IMR-90 (cell line): ENCODE measurements around the gene CLSTN1. TPM values are rescaled to one million over a fixed set of nuclear protein-coding genes. Genes with fewer than 3 reads are reported as not detected.

Experiments
- ATAC-seq: fragments of 200-7000 bp; cut with Tn5 transposase; 2 replicates; pipeline ENCODE4 v1.9.1; 2020; ENCODE audit warnings: low read depth, mild to moderate bottlenecking, moderate library complexity
- BruUV-seq: library from RNA; stranded (reverse); fragments of 400-500 nt; replicated peaks from 2 replicates; lab custom pipeline; 2021; lab: Mats Ljungman, UMichigan
- CTCF ChIA-PET: fragments of 300-600 bp; formaldehyde crosslinking; extraction: SDS; loops from one replicate; lab custom pipeline; 2021; ENCODE audit warnings: antibody characterized with exemption; lab: Yijun Ruan, JAX
- POLR2A ChIA-PET: fragments of 300-600 bp; sonication (Branson Sonifier 250); formaldehyde crosslinking; loops from one replicate; lab custom pipeline; 2022; ENCODE audit warnings: antibody characterized with exemption; ENCODE audit not compliant: unreplicated experiment; lab: Charles Lee
- DNase-seq: peaks from one replicate; pipeline ENCODE4 v3.0.0; 2013
- H2AFZ ChIP-seq: replicated peaks from 2 replicates; pipeline ENCODE3; 2013; ENCODE audit warnings: low read length, mild to moderate bottlenecking; ENCODE audit not compliant: poor library complexity
- H2AK5ac ChIP-seq: 2 replicates; pipeline ENCODE4 v1.6.1; 2013; ENCODE audit warnings: low read depth, low read length, inconsistent platforms
- H2AK9ac ChIP-seq: replicated peaks from 2 replicates; pipeline ENCODE3; 2013; ENCODE audit warnings: mild to moderate bottlenecking, low read depth, low read length, moderate library complexity; ENCODE audit not compliant: poor library complexity
- H2BK120ac ChIP-seq: 2 replicates; pipeline ENCODE4 v1.6.1; 2013; ENCODE audit warnings: low read depth, low read length, inconsistent platforms
- H2BK15ac ChIP-seq: 3 replicates; pipeline ENCODE4 v1.6.1; 2013; ENCODE audit warnings: low read depth, low read length, inconsistent platforms
- H2BK20ac ChIP-seq: 2 replicates; pipeline ENCODE4 v1.6.1; 2013; ENCODE audit warnings: low read depth, mild to moderate bottlenecking, inconsistent platforms, low read length, moderate library complexity
- H2BK5ac ChIP-seq: 2 replicates; pipeline ENCODE4 v1.6.1; 2013; ENCODE audit warnings: mild to moderate bottlenecking, low read depth, low read length, inconsistent platforms; ENCODE audit not compliant: poor library complexity, severe bottlenecking
- H3K14ac ChIP-seq: replicated peaks from 2 replicates; pipeline ENCODE4 v1.6.1; 2013; ENCODE audit warnings: low read depth, low read length, inconsistent platforms
- H3K18ac ChIP-seq: 2 replicates; pipeline ENCODE4 v1.6.1; 2013; ENCODE audit warnings: low read depth, low read length, control low read depth
- H3K23ac ChIP-seq: 2 replicates; pipeline ENCODE4 v1.6.1; 2013; ENCODE audit warnings: low read depth, low read length, inconsistent platforms
- H3K27ac ChIP-seq: 2 replicates; pipeline ENCODE4 v1.5.1; 2013; ENCODE audit warnings: mild to moderate bottlenecking, control low read depth, low read length; ENCODE audit not compliant: insufficient read depth
- H3K27me3 ChIP-seq: 2 replicates; pipeline ENCODE4 v1.6.1; 2013; ENCODE audit warnings: low read length; ENCODE audit not compliant: control insufficient read depth, insufficient read depth
- H3K36me3 ChIP-seq: 2 replicates; pipeline ENCODE4 v1.6.1; 2013; ENCODE audit warnings: low read length, mixed read lengths; ENCODE audit not compliant: control insufficient read depth, insufficient read depth
- H3K4ac ChIP-seq: 2 replicates; pipeline ENCODE4 v1.6.1; 2013; ENCODE audit warnings: low read depth, low read length, inconsistent platforms
- H3K4me1 ChIP-seq: 2 replicates; pipeline ENCODE4 v1.6.1; 2013; ENCODE audit warnings: low read length, mixed read lengths; ENCODE audit not compliant: control insufficient read depth, insufficient read depth
- H3K4me2 ChIP-seq: 2 replicates; pipeline ENCODE4 v1.6.1; 2013; ENCODE audit warnings: low read depth, mild to moderate bottlenecking, control low read depth, low read length, moderate library complexity
- H3K4me3 ChIP-seq: 2 replicates; pipeline ENCODE4 v1.5.1; 2013; ENCODE audit warnings: low read depth, mild to moderate bottlenecking, control low read depth, low read length, moderate library complexity; ENCODE audit not compliant: insufficient read depth
- H3K56ac ChIP-seq: 2 replicates; pipeline ENCODE4 v1.6.1; 2013; ENCODE audit warnings: low read length, inconsistent platforms; ENCODE audit not compliant: insufficient read depth; ENCODE audit errors: extremely low read depth
- H3K79me1 ChIP-seq, 2 experiments: 2 replicates each; pipeline ENCODE4 v1.6.1; 2013; ENCODE audit warnings: low read length in 2 of 2, inconsistent platforms in 1 of 2, low read depth in 1 of 2
- H3K9ac ChIP-seq: 2 replicates; pipeline ENCODE4 v1.6.1; 2013; ENCODE audit warnings: low read depth, low read length, control low read depth
- H3K9me1 ChIP-seq: 2 replicates; pipeline ENCODE4 v1.6.1; 2013; ENCODE audit warnings: low read length, inconsistent platforms; ENCODE audit not compliant: insufficient read depth
- H3K9me3 ChIP-seq: 2 replicates; pipeline ENCODE4 v1.6.1; 2013; ENCODE audit warnings: low read length; ENCODE audit not compliant: control insufficient read depth, insufficient read depth
- H4K20me1 ChIP-seq: 2 replicates; pipeline ENCODE4 v1.6.1; 2013; ENCODE audit warnings: low read length, inconsistent platforms; ENCODE audit not compliant: insufficient read depth
- H4K5ac ChIP-seq: 2 replicates; pipeline ENCODE4 v1.6.1; 2013; ENCODE audit warnings: mild to moderate bottlenecking, low read depth, low read length, control low read depth
- H4K8ac ChIP-seq, 2 experiments: 2 replicates each; pipeline ENCODE4 v1.6.1; 2013; ENCODE audit warnings: low read depth in 2 of 2, low read length in 2 of 2, control low read depth in 1 of 2, inconsistent platforms in 1 of 2
- H4K91ac ChIP-seq: 2 replicates; pipeline ENCODE4 v1.6.1; 2013; ENCODE audit warnings: low read depth, low read length, inconsistent platforms; ENCODE audit not compliant: insufficient read depth
- BHLHE40 ChIP-seq: fragments of 150-350 bp; IDR thresholded peaks from 2 replicates; pipeline ENCODE4 v1.6.1; 2016; ENCODE audit warnings: mild to moderate bottlenecking, low read depth, low read length
- CEBPB ChIP-seq: IDR thresholded peaks from 2 replicates; pipeline ENCODE4 v1.6.1; 2012; ENCODE audit warnings: low read depth, low read length, improper control_type of control experiment
- CHD1 ChIP-seq: IDR thresholded peaks from 2 replicates; pipeline ENCODE4 v1.6.1; 2012; ENCODE audit warnings: low read depth, low read length, improper control_type of control experiment
- FOS ChIP-seq: fragments of 150-350 bp; IDR thresholded peaks from 2 replicates; pipeline ENCODE4 v1.6.1; 2016; ENCODE audit warnings: low read depth, low read length
- MAZ ChIP-seq: IDR thresholded peaks from 2 replicates; pipeline ENCODE4 v1.6.1; 2012; ENCODE audit warnings: low read depth, mild to moderate bottlenecking, low read length, improper control_type of control experiment, moderate library complexity, borderline replicate concordance
- MXI1 ChIP-seq: IDR thresholded peaks from 2 replicates; pipeline ENCODE4 v1.6.1; 2012; ENCODE audit warnings: low read depth, mild to moderate bottlenecking, low read length, moderate library complexity, borderline replicate concordance
- NFE2L2 ChIP-seq: fragments of 150-350 bp; IDR thresholded peaks from 2 replicates; pipeline ENCODE4 v1.6.1; 2016; ENCODE audit warnings: low read depth, mild to moderate bottlenecking, low read length
- POLR2A ChIP-seq: IDR thresholded peaks from 2 replicates; pipeline ENCODE4 v1.6.1; 2012; ENCODE audit warnings: mild to moderate bottlenecking, low read depth, low read length
- RAD21 ChIP-seq: IDR thresholded peaks from 2 replicates; pipeline ENCODE4 v1.6.1; 2012; ENCODE audit warnings: low read length, improper control_type of control experiment
- RCOR1 ChIP-seq: IDR thresholded peaks from 2 replicates; pipeline ENCODE4 v1.6.1; 2012; ENCODE audit warnings: mild to moderate bottlenecking, low read length, improper control_type of control experiment; ENCODE audit not compliant: insufficient replicate concordance
- RFX5 ChIP-seq: IDR thresholded peaks from 2 replicates; pipeline ENCODE4 v1.8.0; 2012; ENCODE audit warnings: low read depth, mild to moderate bottlenecking, low read length, moderate library complexity
- SMC3 ChIP-seq: fragments of 150-350 bp; IDR thresholded peaks from 2 replicates; pipeline ENCODE4 v1.6.1; 2016; ENCODE audit warnings: low read depth, mild to moderate bottlenecking, antibody characterized with exemption, low read length, moderate library complexity
- WGBS, 2 experiments: methylation state at CpG; one replicate each; pipeline versions ENCODE4 v1.1.5 to v1.1.7; 2013; ENCODE audit warnings: missing lambda C conversion rate in 2 of 2; ENCODE audit not compliant: insufficient read length in 1 of 2; ENCODE audit errors: extremely low coverage in 2 of 2; 5-methylcytosine and 5-hydroxymethylcytosine counted together
- dilution Hi-C: fragments of 300-500 bp; cut with HindIII; formaldehyde crosslinking; loops from one replicate; pipeline ENCODE4 v1.14.3; 2018; ENCODE audit warnings: low sequenced_read_pairs; ENCODE audit not compliant: unreplicated experiment
- in situ Hi-C: fragments of 300-500 bp; cut with MboI; formaldehyde crosslinking; loops from 3 replicates; pipeline ENCODE4 v1.14.3; 2019; ENCODE audit warnings: low sequenced_read_pairs, inconsistent platforms, mixed read lengths
- intact Hi-C: fragments of 100-400 bp; cut with micrococcal nuclease; formaldehyde crosslinking; loops from 2 replicates; pipeline ENCODE4 v1.10.0; 2022
- polyA plus RNA-seq, 3 experiments: library from polyadenylated mRNA; depleted of rRNA; stranded (reverse); fragments of >200 nt; gene quantifications; 2 replicates each; pipeline ENCODE4 v1.2.3, GENCODE V29; 2012; ENCODE audit warnings: low replicate concordance in 1 of 3
- total RNA-seq: library from RNA; depleted of rRNA; stranded (reverse); fragments of >200 nt; gene quantifications from 2 replicates; pipeline ENCODE4 v1.2.3, GENCODE V29; 2012
- TF ChIP-seq, protein P1 (sequence below): fragments of 150-350 bp; IDR thresholded peaks from 2 replicates; pipeline ENCODE4 v1.6.1; 2017; ENCODE audit warnings: mild to moderate bottlenecking, antibody characterized with exemption, low read length, low read depth
- TF ChIP-seq, protein P2 (sequence below): conservative IDR thresholded peaks from 2 replicates; pipeline ENCODE4 v1.5.1; 2012; ENCODE audit warnings: mild to moderate bottlenecking, low read depth, low read length, improper control_type of control experiment
- TF ChIP-seq, protein P3 (sequence below): fragments of 150-350 bp; IDR thresholded peaks from 2 replicates; pipeline ENCODE4 v1.6.1; 2016; ENCODE audit warnings: low read depth, mild to moderate bottlenecking, low read length, moderate library complexity, borderline replicate concordance

CLSTN1 gene
- total and polyA plus RNA-seq, 2 of the 4 experiments (the other 2 are of a cell fraction), result 30.1 to 72.2 TPM

GRCh38 chr1:9805006-9805508 lies 18.7 kb downstream of the CLSTN1 start:
- H4K8ac ChIP-seq, result no peak overlapping the region
- no peak overlapping the region for H4K91ac ChIP-seq
- no peak overlapping the region; the same call in 1 of the 2 replicates for H3K4me2 ChIP-seq
- CTCF ChIA-PET, result interaction anchor here (1.2 kb wide), 1 partner anchor 9 kb away, joined by 4 read pairs; no protein-coding TSS in a partner anchor
- BruUV-seq, result no TSS peak
- H3K56ac ChIP-seq, result no peak overlapping the region
- no peak overlapping the region for H4K5ac ChIP-seq
- H3K4ac ChIP-seq, result no peak overlapping the region
- H4K20me1 ChIP-seq, result peaks cover 67% of the 10 kb centered on the region
- TF ChIP-seq CEBPB (no peak), RCOR1 (no peak), RFX5 (no peak), FOS (no peak), SMC3 (no peak), RAD21 (no peak), CHD1 (no peak), MXI1 (no peak), NFE2L2 (no peak), POLR2A (no peak), BHLHE40 (no peak), MAZ (no peak)
- TF ChIP-seq, protein P1, sequence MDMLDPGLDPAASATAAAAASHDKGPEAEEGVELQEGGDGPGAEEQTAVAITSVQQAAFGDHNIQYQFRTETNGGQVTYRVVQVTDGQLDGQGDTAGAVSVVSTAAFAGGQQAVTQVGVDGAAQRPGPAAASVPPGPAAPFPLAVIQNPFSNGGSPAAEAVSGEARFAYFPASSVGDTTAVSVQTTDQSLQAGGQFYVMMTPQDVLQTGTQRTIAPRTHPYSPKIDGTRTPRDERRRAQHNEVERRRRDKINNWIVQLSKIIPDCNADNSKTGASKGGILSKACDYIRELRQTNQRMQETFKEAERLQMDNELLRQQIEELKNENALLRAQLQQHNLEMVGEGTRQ, result no peak
- TF ChIP-seq, protein P2, sequence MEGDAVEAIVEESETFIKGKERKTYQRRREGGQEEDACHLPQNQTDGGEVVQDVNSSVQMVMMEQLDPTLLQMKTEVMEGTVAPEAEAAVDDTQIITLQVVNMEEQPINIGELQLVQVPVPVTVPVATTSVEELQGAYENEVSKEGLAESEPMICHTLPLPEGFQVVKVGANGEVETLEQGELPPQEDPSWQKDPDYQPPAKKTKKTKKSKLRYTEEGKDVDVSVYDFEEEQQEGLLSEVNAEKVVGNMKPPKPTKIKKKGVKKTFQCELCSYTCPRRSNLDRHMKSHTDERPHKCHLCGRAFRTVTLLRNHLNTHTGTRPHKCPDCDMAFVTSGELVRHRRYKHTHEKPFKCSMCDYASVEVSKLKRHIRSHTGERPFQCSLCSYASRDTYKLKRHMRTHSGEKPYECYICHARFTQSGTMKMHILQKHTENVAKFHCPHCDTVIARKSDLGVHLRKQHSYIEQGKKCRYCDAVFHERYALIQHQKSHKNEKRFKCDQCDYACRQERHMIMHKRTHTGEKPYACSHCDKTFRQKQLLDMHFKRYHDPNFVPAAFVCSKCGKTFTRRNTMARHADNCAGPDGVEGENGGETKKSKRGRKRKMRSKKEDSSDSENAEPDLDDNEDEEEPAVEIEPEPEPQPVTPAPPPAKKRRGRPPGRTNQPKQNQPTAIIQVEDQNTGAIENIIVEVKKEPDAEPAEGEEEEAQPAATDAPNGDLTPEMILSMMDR, result no peak
- TF ChIP-seq, protein P3, sequence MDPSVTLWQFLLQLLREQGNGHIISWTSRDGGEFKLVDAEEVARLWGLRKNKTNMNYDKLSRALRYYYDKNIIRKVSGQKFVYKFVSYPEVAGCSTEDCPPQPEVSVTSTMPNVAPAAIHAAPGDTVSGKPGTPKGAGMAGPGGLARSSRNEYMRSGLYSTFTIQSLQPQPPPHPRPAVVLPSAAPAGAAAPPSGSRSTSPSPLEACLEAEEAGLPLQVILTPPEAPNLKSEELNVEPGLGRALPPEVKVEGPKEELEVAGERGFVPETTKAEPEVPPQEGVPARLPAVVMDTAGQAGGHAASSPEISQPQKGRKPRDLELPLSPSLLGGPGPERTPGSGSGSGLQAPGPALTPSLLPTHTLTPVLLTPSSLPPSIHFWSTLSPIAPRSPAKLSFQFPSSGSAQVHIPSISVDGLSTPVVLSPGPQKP, result no peak
- peaks cover 12% of the 10 kb centered on the region for H3K9me1 ChIP-seq
- intact Hi-C loops, result no loop called here
- no peak overlapping the region for H2AK5ac ChIP-seq
- no CpG with 5 or more reads among the region's 7 CpGs for WGBS, 2 experiments
- ATAC-seq (peak; percentile 14; the same call in 1 of the 2 replicates), DNase-seq (no peak)
- H3K18ac ChIP-seq, result no peak overlapping the region
- POLR2A ChIA-PET, result interaction anchor here (0.5 kb wide), 1 partner anchor 11 kb away, joined by 6 read pairs; no protein-coding TSS in a partner anchor
- in situ Hi-C loops, result no loop called here
- peaks cover 12 to 68% of the 10 kb centered on the region in 2 experiments; a peak in 3 of 4 replicates for H3K79me1 ChIP-seq
- H3K9ac ChIP-seq, result no peak overlapping the region
- peaks cover 5% of the 10 kb centered on the region; the same call in 1 of the 2 replicates for H3K4me1 ChIP-seq
- H3K27ac ChIP-seq, result no peak overlapping the region
- no peaks in the 10 kb centered on the region for H3K9me3 ChIP-seq
- H2BK15ac ChIP-seq, result no peak overlapping the region
- H3K14ac ChIP-seq, result no peak overlapping the region
- no peaks in the 10 kb centered on the region for H3K27me3 ChIP-seq
- dilution Hi-C loops, result no loop called here
- no peak overlapping the region for H3K4me3 ChIP-seq
- H2AK9ac ChIP-seq, result peak overlapping the region; percentile 34
- no peak overlapping the region for H2BK120ac ChIP-seq
- H3K23ac ChIP-seq, result no peak overlapping the region
- H3K36me3 ChIP-seq, result no peaks in the 10 kb centered on the region; the same call in 1 of the 2 replicates
- no peak overlapping the region for H2BK5ac ChIP-seq
- H2BK20ac ChIP-seq, result no peak overlapping the region
- H2AFZ ChIP-seq, result no peak overlapping the region
